ENCODE data around the gene CHST8.

DNA sequence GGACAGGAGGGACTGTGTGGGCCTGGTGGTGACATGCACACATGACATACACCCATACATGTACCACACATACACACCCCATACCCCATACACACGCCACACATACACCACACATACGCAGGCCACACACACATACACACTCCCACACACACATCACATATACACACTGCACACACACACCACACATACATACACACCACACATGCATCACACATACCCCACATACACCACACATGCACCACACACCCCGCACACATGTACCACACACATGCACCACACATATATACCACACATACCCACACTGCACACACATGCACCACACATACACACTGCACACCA lies 98.4 kb downstream of the CHST8 start:
- TF ChIP-seq, protein P1, sequence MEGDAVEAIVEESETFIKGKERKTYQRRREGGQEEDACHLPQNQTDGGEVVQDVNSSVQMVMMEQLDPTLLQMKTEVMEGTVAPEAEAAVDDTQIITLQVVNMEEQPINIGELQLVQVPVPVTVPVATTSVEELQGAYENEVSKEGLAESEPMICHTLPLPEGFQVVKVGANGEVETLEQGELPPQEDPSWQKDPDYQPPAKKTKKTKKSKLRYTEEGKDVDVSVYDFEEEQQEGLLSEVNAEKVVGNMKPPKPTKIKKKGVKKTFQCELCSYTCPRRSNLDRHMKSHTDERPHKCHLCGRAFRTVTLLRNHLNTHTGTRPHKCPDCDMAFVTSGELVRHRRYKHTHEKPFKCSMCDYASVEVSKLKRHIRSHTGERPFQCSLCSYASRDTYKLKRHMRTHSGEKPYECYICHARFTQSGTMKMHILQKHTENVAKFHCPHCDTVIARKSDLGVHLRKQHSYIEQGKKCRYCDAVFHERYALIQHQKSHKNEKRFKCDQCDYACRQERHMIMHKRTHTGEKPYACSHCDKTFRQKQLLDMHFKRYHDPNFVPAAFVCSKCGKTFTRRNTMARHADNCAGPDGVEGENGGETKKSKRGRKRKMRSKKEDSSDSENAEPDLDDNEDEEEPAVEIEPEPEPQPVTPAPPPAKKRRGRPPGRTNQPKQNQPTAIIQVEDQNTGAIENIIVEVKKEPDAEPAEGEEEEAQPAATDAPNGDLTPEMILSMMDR (IDR thresholded peaks at IDR 0.05): no peak
- TF ChIP-seq POLR2A (IDR thresholded peaks at IDR 0.05): no peak
